IMR-90 (cell line): ENCODE results near the gene ATG9A. TPM values are rescaled to one million over a fixed set of nuclear protein-coding genes. Genes with fewer than 3 reads are reported as not detected.

Source experiments
- ATAC-seq: fragments of 200-7000 bp; cut with Tn5 transposase; 2 replicates; pipeline ENCODE4 v1.9.1; 2020; ENCODE audit warnings: low read depth, mild to moderate bottlenecking, moderate library complexity
- BruUV-seq: library from RNA; stranded (reverse); fragments of 400-500 nt; replicated peaks from 2 replicates; lab custom pipeline; 2021; lab: Mats Ljungman, UMichigan
- CTCF ChIA-PET: fragments of 300-600 bp; formaldehyde crosslinking; extraction: SDS; loops from one replicate; lab custom pipeline; 2021; ENCODE audit warnings: antibody characterized with exemption; lab: Yijun Ruan, JAX
- POLR2A ChIA-PET: fragments of 300-600 bp; sonication (Branson Sonifier 250); formaldehyde crosslinking; loops from one replicate; lab custom pipeline; 2022; ENCODE audit warnings: antibody characterized with exemption; ENCODE audit not compliant: unreplicated experiment; lab: Charles Lee
- DNase-seq: peaks from one replicate; pipeline ENCODE4 v3.0.0; 2013
- H2AFZ ChIP-seq: replicated peaks from 2 replicates; pipeline ENCODE3; 2013; ENCODE audit warnings: low read length, mild to moderate bottlenecking; ENCODE audit not compliant: poor library complexity
- H2AK5ac ChIP-seq: 2 replicates; pipeline ENCODE4 v1.6.1; 2013; ENCODE audit warnings: low read depth, low read length, inconsistent platforms
- H2AK9ac ChIP-seq: replicated peaks from 2 replicates; pipeline ENCODE3; 2013; ENCODE audit warnings: mild to moderate bottlenecking, low read depth, low read length, moderate library complexity; ENCODE audit not compliant: poor library complexity
- H2BK120ac ChIP-seq: 2 replicates; pipeline ENCODE4 v1.6.1; 2013; ENCODE audit warnings: low read depth, low read length, inconsistent platforms
- H2BK15ac ChIP-seq: 3 replicates; pipeline ENCODE4 v1.6.1; 2013; ENCODE audit warnings: low read depth, low read length, inconsistent platforms
- H2BK20ac ChIP-seq: 2 replicates; pipeline ENCODE4 v1.6.1; 2013; ENCODE audit warnings: low read depth, mild to moderate bottlenecking, inconsistent platforms, low read length, moderate library complexity
- H2BK5ac ChIP-seq: 2 replicates; pipeline ENCODE4 v1.6.1; 2013; ENCODE audit warnings: mild to moderate bottlenecking, low read depth, low read length, inconsistent platforms; ENCODE audit not compliant: poor library complexity, severe bottlenecking
- H3K14ac ChIP-seq: replicated peaks from 2 replicates; pipeline ENCODE4 v1.6.1; 2013; ENCODE audit warnings: low read depth, low read length, inconsistent platforms
- H3K18ac ChIP-seq: 2 replicates; pipeline ENCODE4 v1.6.1; 2013; ENCODE audit warnings: low read depth, low read length, control low read depth
- H3K23ac ChIP-seq: 2 replicates; pipeline ENCODE4 v1.6.1; 2013; ENCODE audit warnings: low read depth, low read length, inconsistent platforms
- H3K27ac ChIP-seq: 2 replicates; pipeline ENCODE4 v1.5.1; 2013; ENCODE audit warnings: mild to moderate bottlenecking, control low read depth, low read length; ENCODE audit not compliant: insufficient read depth
- H3K27me3 ChIP-seq: 2 replicates; pipeline ENCODE4 v1.6.1; 2013; ENCODE audit warnings: low read length; ENCODE audit not compliant: control insufficient read depth, insufficient read depth
- H3K36me3 ChIP-seq: 2 replicates; pipeline ENCODE4 v1.6.1; 2013; ENCODE audit warnings: low read length, mixed read lengths; ENCODE audit not compliant: control insufficient read depth, insufficient read depth
- H3K4ac ChIP-seq: 2 replicates; pipeline ENCODE4 v1.6.1; 2013; ENCODE audit warnings: low read depth, low read length, inconsistent platforms
- H3K4me1 ChIP-seq: 2 replicates; pipeline ENCODE4 v1.6.1; 2013; ENCODE audit warnings: low read length, mixed read lengths; ENCODE audit not compliant: control insufficient read depth, insufficient read depth
- H3K4me2 ChIP-seq: 2 replicates; pipeline ENCODE4 v1.6.1; 2013; ENCODE audit warnings: low read depth, mild to moderate bottlenecking, control low read depth, low read length, moderate library complexity
- H3K4me3 ChIP-seq: 2 replicates; pipeline ENCODE4 v1.5.1; 2013; ENCODE audit warnings: low read depth, mild to moderate bottlenecking, control low read depth, low read length, moderate library complexity; ENCODE audit not compliant: insufficient read depth
- H3K56ac ChIP-seq: 2 replicates; pipeline ENCODE4 v1.6.1; 2013; ENCODE audit warnings: low read length, inconsistent platforms; ENCODE audit not compliant: insufficient read depth; ENCODE audit errors: extremely low read depth
- H3K79me1 ChIP-seq, 2 experiments: 2 replicates each; pipeline ENCODE4 v1.6.1; 2013; ENCODE audit warnings: low read length in 2 of 2, inconsistent platforms in 1 of 2, low read depth in 1 of 2
- H3K9ac ChIP-seq: 2 replicates; pipeline ENCODE4 v1.6.1; 2013; ENCODE audit warnings: low read depth, low read length, control low read depth
- H3K9me1 ChIP-seq: 2 replicates; pipeline ENCODE4 v1.6.1; 2013; ENCODE audit warnings: low read length, inconsistent platforms; ENCODE audit not compliant: insufficient read depth
- H3K9me3 ChIP-seq: 2 replicates; pipeline ENCODE4 v1.6.1; 2013; ENCODE audit warnings: low read length; ENCODE audit not compliant: control insufficient read depth, insufficient read depth
- H4K20me1 ChIP-seq: 2 replicates; pipeline ENCODE4 v1.6.1; 2013; ENCODE audit warnings: low read length, inconsistent platforms; ENCODE audit not compliant: insufficient read depth
- H4K5ac ChIP-seq: 2 replicates; pipeline ENCODE4 v1.6.1; 2013; ENCODE audit warnings: mild to moderate bottlenecking, low read depth, low read length, control low read depth
- H4K8ac ChIP-seq, 2 experiments: 2 replicates each; pipeline ENCODE4 v1.6.1; 2013; ENCODE audit warnings: low read depth in 2 of 2, low read length in 2 of 2, control low read depth in 1 of 2, inconsistent platforms in 1 of 2
- H4K91ac ChIP-seq: 2 replicates; pipeline ENCODE4 v1.6.1; 2013; ENCODE audit warnings: low read depth, low read length, inconsistent platforms; ENCODE audit not compliant: insufficient read depth
- CEBPB ChIP-seq: IDR thresholded peaks from 2 replicates; pipeline ENCODE4 v1.6.1; 2012; ENCODE audit warnings: low read depth, low read length, improper control_type of control experiment
- CHD1 ChIP-seq: IDR thresholded peaks from 2 replicates; pipeline ENCODE4 v1.6.1; 2012; ENCODE audit warnings: low read depth, low read length, improper control_type of control experiment
- CTCF ChIP-seq: conservative IDR thresholded peaks from 2 replicates; pipeline ENCODE4 v1.5.1; 2012; ENCODE audit warnings: mild to moderate bottlenecking, low read depth, low read length, improper control_type of control experiment
- MAFK ChIP-seq: IDR thresholded peaks from 2 replicates; pipeline ENCODE4 v1.6.1; 2012; ENCODE audit warnings: low read depth, low read length, improper control_type of control experiment
- MXI1 ChIP-seq: IDR thresholded peaks from 2 replicates; pipeline ENCODE4 v1.6.1; 2012; ENCODE audit warnings: low read depth, mild to moderate bottlenecking, low read length, moderate library complexity, borderline replicate concordance
- NFE2L2 ChIP-seq: fragments of 150-350 bp; IDR thresholded peaks from 2 replicates; pipeline ENCODE4 v1.6.1; 2016; ENCODE audit warnings: low read depth, mild to moderate bottlenecking, low read length
- RAD21 ChIP-seq: IDR thresholded peaks from 2 replicates; pipeline ENCODE4 v1.6.1; 2012; ENCODE audit warnings: low read length, improper control_type of control experiment
- RCOR1 ChIP-seq: IDR thresholded peaks from 2 replicates; pipeline ENCODE4 v1.6.1; 2012; ENCODE audit warnings: mild to moderate bottlenecking, low read length, improper control_type of control experiment; ENCODE audit not compliant: insufficient replicate concordance
- RFX5 ChIP-seq: IDR thresholded peaks from 2 replicates; pipeline ENCODE4 v1.8.0; 2012; ENCODE audit warnings: low read depth, mild to moderate bottlenecking, low read length, moderate library complexity
- USF2 ChIP-seq: fragments of 150-350 bp; IDR thresholded peaks from 2 replicates; pipeline ENCODE4 v1.6.1; 2017; ENCODE audit warnings: mild to moderate bottlenecking, antibody characterized with exemption, low read length, low read depth
- WGBS, 2 experiments: methylation state at CpG; one replicate each; pipeline versions ENCODE4 v1.1.5 to v1.1.7; 2013; ENCODE audit warnings: missing lambda C conversion rate in 2 of 2; ENCODE audit not compliant: insufficient read length in 1 of 2; ENCODE audit errors: extremely low coverage in 2 of 2; 5-methylcytosine and 5-hydroxymethylcytosine counted together
- dilution Hi-C: fragments of 300-500 bp; cut with HindIII; formaldehyde crosslinking; loops from one replicate; pipeline ENCODE4 v1.14.3; 2018; ENCODE audit warnings: low sequenced_read_pairs; ENCODE audit not compliant: unreplicated experiment
- in situ Hi-C: fragments of 300-500 bp; cut with MboI; formaldehyde crosslinking; loops from 3 replicates; pipeline ENCODE4 v1.14.3; 2019; ENCODE audit warnings: low sequenced_read_pairs, inconsistent platforms, mixed read lengths
- intact Hi-C: fragments of 100-400 bp; cut with micrococcal nuclease; formaldehyde crosslinking; loops from 2 replicates; pipeline ENCODE4 v1.10.0; 2022
- polyA plus RNA-seq, 3 experiments: library from polyadenylated mRNA; depleted of rRNA; stranded (reverse); fragments of >200 nt; gene quantifications; 2 replicates each; pipeline ENCODE4 v1.2.3, GENCODE V29; 2012; ENCODE audit warnings: low replicate concordance in 1 of 3
- total RNA-seq: library from RNA; depleted of rRNA; stranded (reverse); fragments of >200 nt; gene quantifications from 2 replicates; pipeline ENCODE4 v1.2.3, GENCODE V29; 2012

Gene ATG9A
- total and polyA plus RNA-seq, 2 of the 4 experiments (the other 2 are of a cell fraction) = 35.1 to 58.3 TPM

- intact Hi-C loops (no loop called here), in situ Hi-C loops (no loop called here), dilution Hi-C loops (no loop called here)
- H3K36me3 ChIP-seq = peaks cover 43% of the 10 kb centered on the region
- H3K4ac ChIP-seq = no peak overlapping the region
- H4K5ac ChIP-seq = no peak overlapping the region
- H3K9me1 ChIP-seq = 0 out of 2 replicates have a peak, but pooled peaks cover 2% of the 10 kb centered on the region
- no peak overlapping the region for H2BK5ac ChIP-seq
- no peak overlapping the region for H2BK15ac ChIP-seq
- no peaks in the 10 kb centered on the region for H3K27me3 ChIP-seq
- ChIA-PET POLR2A (no interaction called here), CTCF (no interaction called here)
- DNase-seq (no peak), ATAC-seq (no peak)
- no peak overlapping the region for H2AFZ ChIP-seq
- BruUV-seq = TSS peak; percentile 41
- H3K4me3 ChIP-seq = no peak overlapping the region
- no peak overlapping the region for H3K56ac ChIP-seq
- H3K4me2 ChIP-seq = no peak overlapping the region
- H3K4me1 ChIP-seq = 0 out of 2 replicates have a peak, but pooled peaks cover 3% of the 10 kb centered on the region
- H2AK5ac ChIP-seq = no peak overlapping the region
- H3K9me3 ChIP-seq = no peaks in the 10 kb centered on the region
- H2AK9ac ChIP-seq = peak overlapping the region; percentile 34
- H3K9ac ChIP-seq = no peak overlapping the region
- no peak overlapping the region for H3K23ac ChIP-seq
- no peak overlapping the region for H4K91ac ChIP-seq
- H4K20me1 ChIP-seq = peaks cover 14% of the 10 kb centered on the region; the same call in 1 of the 2 replicates
- WGBS, 2 experiments = 100% methylated on average over 1 of the region's 6 CpGs; no CpG with 5 or more reads in 1 of the 2 experiments
- peaks cover 28 to 34% of the 10 kb centered on the region in 2 experiments for H3K79me1 ChIP-seq
- no peak overlapping the region for H3K14ac ChIP-seq
- no peak overlapping the region for H2BK120ac ChIP-seq
- no peak overlapping the region for H2BK20ac ChIP-seq
- H3K27ac ChIP-seq = no peak overlapping the region
- H3K18ac ChIP-seq = no peak overlapping the region
- no peak for TF ChIP-seq MAFK
- no peak for TF ChIP-seq RCOR1
- no peak for TF ChIP-seq NFE2L2
- no peak for TF ChIP-seq RAD21
- TF ChIP-seq USF2 = no peak
- no peak for TF ChIP-seq CTCF
- no peak for TF ChIP-seq CEBPB
- TF ChIP-seq MXI1 = no peak
- no peak for TF ChIP-seq CHD1
- TF ChIP-seq RFX5 = no peak
- no peak overlapping the region for H4K8ac ChIP-seq
Observed at GRCh38 chr2:219183151-219183772, 46.2 kb downstream of the ATG9A start.
